K562 (cell line): Measurements from ENCODE around the gene TCF19.

ENCODE experiments used
- CTCF ChIP-seq, 3 experiments: IDR thresholded peaks in 2 of 3; conservative IDR thresholded peaks in 1 of 3; 2 replicates each; pipeline ENCODE4 v1.5.1; 2011 to 2012; ENCODE audit warnings: low read length in 3 of 3, mild to moderate bottlenecking in 3 of 3, control low read depth in 2 of 3, improper control_type of control experiment in 1 of 3, inconsistent platforms in 1 of 3, low read depth in 1 of 3, mixed read lengths in 1 of 3, moderate library complexity in 1 of 3; ENCODE audit not compliant: insufficient read depth in 2 of 3
- EZH2 ChIP-seq: IDR thresholded peaks from 2 replicates; pipeline ENCODE4 v1.6.1; 2012; ENCODE audit warnings: low read depth, mild to moderate bottlenecking, inconsistent platforms, low read length, borderline replicate concordance
- FOXM1 ChIP-seq, 2 experiments: fragments of 450-650 bp in 1 of 2; sonication (generic) in 1 of 2; formaldehyde crosslinking in 1 of 2; IDR thresholded peaks; 2 replicates each; pipeline versions ENCODE4 v1.6.1 to v1.9.0; 2017 to 2022; ENCODE audit warnings: low read depth in 2 of 2, mild to moderate bottlenecking in 2 of 2, missing genetic modification reagents in 1 of 2, moderate library complexity in 1 of 2
- GTF2F1 ChIP-seq: IDR thresholded peaks from 2 replicates; pipeline ENCODE4 v1.6.1; 2011; ENCODE audit warnings: low read depth, low read length, improper control_type of control experiment
- JUND ChIP-seq, 2 experiments: IDR thresholded peaks; 2 replicates in 1 of 2; 3 replicates in 1 of 2; pipeline ENCODE4 v1.6.1; 2011; ENCODE audit warnings: borderline replicate concordance in 2 of 2, low read depth in 2 of 2, low read length in 2 of 2, improper control_type of control experiment in 1 of 2, missing biosample characterization in 1 of 2, missing genetic modification characterization in 1 of 2, missing genetic modification reagents in 1 of 2
- MAZ ChIP-seq, 2 experiments: fragments of 450-650 bp in 1 of 2; sonication (generic) in 1 of 2; formaldehyde crosslinking; IDR thresholded peaks in 1 of 2; conservative IDR thresholded peaks in 1 of 2; 2 replicates each; pipeline versions ENCODE4 v1.4.0 to v1.5.0; 2020; ENCODE audit warnings: mild to moderate bottlenecking in 1 of 2, missing genetic modification reagents in 1 of 2
- NELFE ChIP-seq: IDR thresholded peaks from 2 replicates; pipeline ENCODE4 v1.6.1; 2011; ENCODE audit warnings: mild to moderate bottlenecking; ENCODE audit not compliant: insufficient read depth, insufficient read length
- POLR2A ChIP-seq: fragments of 450-650 bp; conservative IDR thresholded peaks from 2 replicates; pipeline ENCODE4 v1.6.1; 2016
- POLR2B ChIP-seq: fragments of 450-650 bp; IDR thresholded peaks from 2 replicates; pipeline ENCODE4 v1.6.1; 2018; ENCODE audit warnings: low read depth; ENCODE audit not compliant: partially characterized antibody
- TRIM24 ChIP-seq, 2 experiments: fragments of 450-650 bp; IDR thresholded peaks; 2 replicates each; pipeline ENCODE4 v1.6.1; 2016
- ZNF511 ChIP-seq: sonication (generic); formaldehyde crosslinking; IDR thresholded peaks from 2 replicates; pipeline ENCODE4 v1.8.0; 2022; ENCODE audit warnings: mild to moderate bottlenecking, missing genetic modification reagents
- TF ChIP-seq, protein P1 (sequence below), 2 experiments: fragments of 450-650 bp; conservative IDR thresholded peaks; 2 replicates each; pipeline ENCODE4 v1.6.1; 2017; ENCODE audit warnings: mild to moderate bottlenecking in 2 of 2, moderate library complexity in 2 of 2

GRCh38 chr6:31169123-31169857 is 10.9 kb downstream of the TCF19 start:
- TF ChIP-seq, protein P1, sequence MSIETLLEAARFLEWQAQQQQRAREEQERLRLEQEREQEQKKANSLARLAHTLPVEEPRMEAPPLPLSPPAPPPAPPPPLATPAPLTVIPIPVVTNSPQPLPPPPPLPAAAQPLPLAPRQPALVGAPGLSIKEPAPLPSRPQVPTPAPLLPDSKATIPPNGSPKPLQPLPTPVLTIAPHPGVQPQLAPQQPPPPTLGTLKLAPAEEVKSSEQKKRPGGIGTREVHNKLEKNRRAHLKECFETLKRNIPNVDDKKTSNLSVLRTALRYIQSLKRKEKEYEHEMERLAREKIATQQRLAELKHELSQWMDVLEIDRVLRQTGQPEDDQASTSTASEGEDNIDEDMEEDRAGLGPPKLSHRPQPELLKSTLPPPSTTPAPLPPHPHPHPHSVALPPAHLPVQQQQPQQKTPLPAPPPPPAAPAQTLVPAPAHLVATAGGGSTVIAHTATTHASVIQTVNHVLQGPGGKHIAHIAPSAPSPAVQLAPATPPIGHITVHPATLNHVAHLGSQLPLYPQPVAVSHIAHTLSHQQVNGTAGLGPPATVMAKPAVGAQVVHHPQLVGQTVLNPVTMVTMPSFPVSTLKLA (conservative IDR thresholded peaks at IDR 0.05), result no peak
- TF ChIP-seq TRIM24 (IDR thresholded peaks at IDR 0.05) (no peak), JUND (IDR thresholded peaks at IDR 0.05; ENCODE audit: borderline replicate concordance, low read depth, low read length) (no peak), JUND (tag; IDR thresholded peaks at IDR 0.05; ENCODE audit: borderline replicate concordance, low read depth, low read length) (no peak; the same call in 2 of the 3 replicates), MAZ (CRISPR knock-in tag; conservative IDR thresholded peaks at IDR 0.05 in 1 of 2, IDR thresholded peaks at IDR 0.05 in 1 of 2) (no peak), CTCF (IDR thresholded peaks at IDR 0.05 in 2 of 3, conservative IDR thresholded peaks at IDR 0.05 in 1 of 3; ENCODE audit: insufficient read depth in 2 of 3, low read depth in 1 of 3, low read length in 3 of 3) (no peak), EZH2 (no peak), NELFE (no peak), GTF2F1 (no peak), FOXM1 (IDR thresholded peaks at IDR 0.05; ENCODE audit: low read depth) (no peak), FOXM1 (CRISPR knock-in tag; IDR thresholded peaks at IDR 0.05; ENCODE audit: low read depth) (no peak), POLR2B (no peak), POLR2A (no peak), ZNF511 (no peak)
